Activated naive CD4-positive, alpha-beta T cell treated with anti-CD3 and anti-CD28 coated beads, Interleukin-2, amount 50 U/mL, for 16 hours (primary cell): ENCODE data around the gene LEAP2.
"Not testable (repeated sequence)": the region's sequence is repeated elsewhere in the genome, so short reads cannot be mapped to it uniquely, and the experiment has no call there.

Experiments used
- DNase-seq: peaks from one replicate; pipeline ENCODE4 v3.0.0-alpha.2; 2020

The LEAP2 gene

DNA sequence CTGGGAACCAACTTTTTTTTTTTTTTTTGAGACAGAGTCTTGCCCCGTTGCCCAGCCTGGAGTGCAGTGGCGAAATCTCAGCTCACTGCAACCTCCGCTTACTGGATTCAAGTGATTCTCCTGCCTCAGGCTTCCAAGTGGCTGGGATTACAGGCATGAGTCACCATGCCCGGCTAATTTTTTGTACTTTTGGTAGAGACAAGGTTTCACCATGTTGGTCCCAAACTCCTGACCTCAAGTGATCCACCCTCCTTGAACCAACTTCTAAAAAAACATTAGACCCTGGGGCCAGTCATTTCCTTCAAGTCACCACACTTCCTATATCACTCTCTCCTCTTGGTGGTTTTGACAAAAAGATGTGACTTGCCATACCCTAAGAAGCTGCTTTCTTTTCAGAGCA is 32.2 kb upstream of the LEAP2 start:
- no peak for DNase-seq

DNA sequence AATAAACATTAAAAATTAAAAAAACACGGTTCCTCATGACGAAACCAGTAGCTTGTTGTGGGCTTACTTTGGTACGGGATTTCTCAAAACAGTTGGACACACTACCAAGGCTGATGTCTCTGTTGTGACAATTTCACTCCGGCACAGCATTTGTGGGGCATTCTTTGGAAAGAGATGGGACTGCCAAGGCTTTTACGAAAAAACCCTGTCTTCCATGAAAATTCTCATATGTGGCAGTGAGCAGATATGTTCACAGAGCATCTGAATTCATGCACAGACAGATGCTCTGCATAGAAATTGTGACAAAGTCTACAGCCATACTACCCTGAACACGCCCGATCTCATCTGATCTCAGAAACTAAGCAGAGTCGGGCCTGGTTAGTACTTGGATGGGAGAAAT is 25.2 kb upstream of the LEAP2 start:
- no peak for DNase-seq

DNA sequence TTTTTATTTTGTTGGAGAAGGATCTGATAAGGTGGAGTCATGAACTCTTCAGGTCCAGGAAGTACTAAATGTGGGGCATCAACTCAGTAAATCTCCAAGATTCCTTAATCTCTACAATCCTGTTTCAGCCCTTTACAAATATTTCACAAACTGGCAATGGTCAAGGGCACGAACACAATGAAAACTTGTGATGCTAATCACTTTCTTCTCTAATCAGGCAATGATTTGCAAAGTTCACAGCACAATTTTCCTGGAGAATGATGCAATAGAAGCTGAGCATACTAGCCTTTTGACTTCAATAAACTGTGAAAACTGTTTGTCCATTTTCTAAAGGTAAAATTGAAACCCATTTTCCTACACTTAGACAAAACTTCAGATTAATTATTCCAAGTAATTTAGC is 24.1 kb upstream of the LEAP2 start:
- DNase-seq, result no peak

DNA sequence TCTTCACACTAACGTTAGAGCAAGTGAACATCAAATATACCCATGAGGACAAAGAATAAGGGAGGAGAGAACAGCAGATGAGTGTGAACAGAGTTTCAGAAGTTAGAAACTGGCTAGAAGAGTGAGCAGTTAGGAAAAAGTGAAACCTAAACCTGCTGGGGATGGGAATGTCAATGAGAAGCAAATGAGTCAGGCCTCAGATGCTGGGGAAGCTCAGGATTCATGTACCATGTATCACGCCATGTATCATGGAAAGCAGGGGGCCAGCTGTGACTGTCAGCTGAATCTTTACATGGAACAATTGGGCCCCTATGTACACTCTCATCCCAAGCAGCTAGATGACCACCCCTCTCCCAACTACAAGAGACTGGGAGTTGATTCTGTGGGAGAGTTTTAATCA is 23.4 kb upstream of the LEAP2 start:
- no peak for DNase-seq

DNA sequence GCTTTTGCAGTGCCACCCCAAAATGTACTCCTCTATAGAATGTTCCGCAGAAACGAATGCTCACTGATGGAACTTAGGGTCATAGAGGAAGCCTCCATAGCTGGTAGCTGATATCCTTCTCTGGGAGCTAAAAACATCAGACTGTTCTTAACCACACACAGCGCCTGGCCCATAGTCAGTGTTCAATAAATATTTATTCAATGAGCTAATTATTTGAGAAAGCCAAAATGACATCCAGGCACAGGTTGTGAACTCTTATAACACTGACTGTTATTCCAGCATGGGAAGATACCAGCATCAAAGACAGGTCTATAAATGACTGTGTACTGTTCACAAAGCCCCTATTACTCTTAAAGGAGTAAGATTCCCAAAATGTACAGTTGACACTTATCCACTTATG is 20.1 kb upstream of the LEAP2 start:
- no peak for DNase-seq

DNA sequence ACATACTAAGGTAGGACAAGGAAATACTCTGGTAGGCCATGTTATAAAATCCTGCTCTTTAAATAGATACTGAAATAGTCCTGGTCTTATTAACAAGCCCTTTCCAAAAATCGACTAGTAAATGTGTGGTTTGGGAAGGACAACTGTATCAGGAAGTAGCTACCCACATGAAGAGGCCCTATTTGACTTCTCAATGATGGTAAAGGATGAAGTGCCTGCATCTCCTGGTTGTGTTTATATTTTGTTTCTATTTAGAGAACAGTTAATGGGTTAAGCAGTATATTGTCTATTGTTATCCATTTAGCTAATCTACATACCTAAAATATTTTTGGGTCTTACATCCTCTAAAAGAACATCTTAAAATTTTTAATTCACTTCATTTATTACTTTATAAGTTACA is 19.7 kb upstream of the LEAP2 start:
- DNase-seq, result no peak

DNA sequence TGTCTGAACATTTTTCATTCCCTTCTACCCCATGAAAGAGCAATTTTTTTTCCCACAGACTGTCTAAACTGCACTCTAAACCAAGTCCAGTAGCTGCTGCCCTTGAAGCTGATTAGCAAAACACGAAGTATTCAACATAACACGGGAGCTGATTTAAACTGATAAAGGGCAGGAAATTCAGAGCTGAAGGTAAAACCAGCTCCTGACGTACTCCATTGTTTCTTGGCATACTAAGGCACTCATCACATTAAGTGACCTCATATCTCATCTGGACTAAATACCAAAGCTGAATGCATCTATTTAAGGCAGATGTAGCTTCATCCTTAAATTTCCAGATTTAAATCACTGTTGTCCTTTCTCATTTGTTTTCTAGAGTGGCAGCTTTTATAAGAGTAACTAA is 19.2 kb upstream of the LEAP2 start:
- DNase-seq, result no peak

DNA sequence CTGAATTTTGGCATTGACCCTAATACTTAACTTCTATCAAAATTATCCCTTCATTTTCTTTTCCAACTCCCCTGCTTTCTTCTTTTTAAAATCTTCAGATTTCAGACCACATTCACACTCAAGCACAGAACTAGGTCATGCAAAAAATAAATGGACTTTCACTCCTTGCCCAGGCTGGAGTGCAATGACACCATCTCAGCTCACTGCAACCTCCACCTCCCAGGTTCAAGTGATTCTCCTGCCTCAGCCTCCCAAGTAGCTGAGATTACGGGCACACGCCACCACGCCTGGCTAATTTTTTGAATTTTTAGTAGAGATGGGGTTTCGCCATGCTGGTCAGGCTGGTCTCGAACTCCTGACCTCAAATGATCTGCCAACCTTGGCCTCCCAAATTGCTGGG is 18.5 kb upstream of the LEAP2 start:
- not testable (repeated sequence) for DNase-seq

DNA sequence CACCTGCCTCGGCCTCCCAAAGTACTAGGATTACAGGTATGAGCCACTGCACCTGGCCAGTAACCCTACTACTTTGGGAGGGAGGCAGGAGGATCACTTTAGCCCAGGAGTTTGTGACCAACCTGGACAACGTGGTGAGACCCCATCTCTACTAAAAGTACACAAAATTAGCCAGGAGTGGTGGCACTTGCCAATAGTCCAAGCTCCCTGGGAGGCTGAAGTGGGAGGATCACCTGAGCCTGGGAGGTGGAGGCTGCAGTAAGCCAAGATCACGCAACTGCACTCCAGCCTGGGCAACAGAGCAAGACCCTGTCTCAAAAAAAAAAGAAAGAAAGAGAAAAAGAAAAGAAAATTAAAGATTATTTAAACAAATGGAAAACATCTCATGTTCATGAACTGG is 17.5 kb upstream of the LEAP2 start:
- DNase-seq, result no peak

DNA sequence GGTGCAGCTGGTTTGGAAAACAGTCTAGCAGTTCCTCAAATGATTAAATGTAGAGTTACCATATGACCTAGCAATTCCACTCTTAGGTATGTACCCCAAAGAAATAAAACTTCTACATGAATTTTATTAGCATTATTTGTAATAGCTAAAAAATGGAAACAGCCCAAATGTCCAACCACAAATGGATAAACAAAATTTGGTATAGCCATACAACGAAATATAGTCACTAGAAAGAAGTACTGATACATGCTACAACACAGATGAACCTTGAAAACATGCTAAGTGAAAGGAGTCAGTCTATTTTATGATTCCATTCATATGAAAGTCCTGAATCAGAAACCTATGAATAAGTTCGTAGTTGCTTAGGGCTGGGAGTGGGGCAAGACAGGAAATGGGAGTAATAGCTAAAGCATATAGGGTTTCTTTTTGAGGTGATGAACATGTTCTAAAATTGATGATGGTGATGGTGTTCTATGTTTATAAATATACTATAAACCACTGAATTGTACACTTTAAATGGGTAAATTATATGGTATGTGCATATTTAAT is 13.5 kb upstream of the LEAP2 start:
- no peak for DNase-seq

DNA sequence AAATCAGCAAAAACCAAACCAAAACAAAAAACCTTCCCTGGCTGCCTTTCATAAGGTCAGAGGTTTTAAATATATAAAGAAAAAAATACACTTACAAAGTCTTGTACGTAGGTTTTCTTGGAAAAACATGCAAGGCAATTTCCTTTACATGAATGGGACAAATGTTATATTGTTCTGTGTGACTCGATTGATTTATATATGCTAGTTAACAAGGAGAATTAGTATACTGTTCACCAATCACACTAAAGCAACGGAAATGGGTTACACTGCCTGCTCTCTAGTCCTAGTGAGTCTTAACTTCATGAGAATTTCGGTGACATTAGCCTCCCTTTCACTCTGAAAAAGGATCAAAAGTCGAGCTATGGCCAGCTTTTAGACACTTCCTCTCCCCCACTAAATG is 12.7 kb upstream of the LEAP2 start:
- DNase-seq, result no peak

DNA sequence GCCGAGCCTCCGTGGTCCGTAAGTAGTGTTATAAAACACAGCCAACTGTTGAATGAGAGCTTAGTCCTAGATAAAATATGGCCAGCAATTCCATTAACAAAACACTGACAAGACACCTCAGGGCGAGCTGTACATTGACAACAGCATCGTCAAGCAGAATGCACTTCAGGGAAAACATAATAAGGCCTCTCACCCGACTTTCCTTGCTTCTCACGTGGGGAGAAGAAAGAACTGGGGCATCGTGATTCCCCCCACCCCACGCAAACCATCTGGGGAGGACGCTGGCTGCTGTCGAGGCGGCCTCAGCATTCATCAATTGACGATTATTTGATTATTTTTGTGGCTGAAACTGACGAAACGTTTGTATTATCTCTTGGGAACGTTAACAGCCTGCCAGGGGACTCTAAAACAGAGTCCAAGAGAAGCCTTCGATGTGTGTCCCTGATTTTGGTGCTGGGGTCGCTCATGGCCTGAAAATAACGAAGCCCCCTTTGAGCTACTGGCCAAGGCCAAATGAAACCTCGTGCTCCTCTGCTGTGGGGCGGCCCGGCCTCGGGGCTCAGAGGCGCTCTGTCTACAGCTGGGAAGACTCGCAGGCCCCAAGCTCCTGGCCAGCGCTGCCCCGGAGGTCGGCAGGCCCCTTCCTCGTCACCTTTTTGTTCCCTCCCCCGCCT is 7.7 kb upstream of the LEAP2 start:
- no peak for DNase-seq

DNA sequence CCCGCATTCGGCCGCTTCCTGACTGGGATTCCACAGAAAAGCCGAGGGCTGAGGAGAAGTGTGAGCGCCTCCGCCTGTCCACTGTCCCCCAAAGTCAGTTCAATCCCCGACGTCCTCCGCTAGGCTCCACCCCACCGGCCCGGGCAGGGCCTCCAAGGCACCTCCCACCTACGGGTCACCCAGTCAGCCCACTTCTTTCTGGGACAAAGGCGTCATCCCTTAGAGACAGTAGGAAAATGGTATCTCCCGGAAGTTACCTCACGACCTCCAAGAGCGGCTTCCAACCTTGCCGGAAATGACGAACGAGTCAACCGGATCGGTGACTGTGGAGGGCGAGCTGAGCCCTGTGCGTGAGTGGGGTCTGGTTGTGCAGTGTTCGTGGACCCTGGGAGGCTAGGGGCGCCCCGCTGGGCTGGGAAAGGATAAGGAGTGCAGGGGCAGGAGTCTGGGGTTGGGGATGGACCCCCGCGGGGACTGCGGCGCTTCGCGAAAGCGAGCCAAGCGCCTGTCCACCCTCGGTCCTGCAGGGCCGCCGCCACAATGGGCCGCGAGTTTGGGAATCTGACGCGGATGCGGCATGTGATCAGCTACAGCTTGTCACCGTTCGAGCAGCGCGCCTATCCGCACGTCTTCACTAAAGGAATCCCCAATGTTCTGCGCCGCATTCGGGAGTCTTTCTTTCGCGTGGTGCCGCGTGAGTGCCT is 7.0 kb upstream of the LEAP2 start, which contains the start of the genes GDF9 and UQCRQ:
Gene GDF9, minus strand, starts transcription at position 128 of the 704 bp plus-strand sequence. CDS start 1,936 bp downstream, outside the sequence.
Gene UQCRQ, plus strand, starts transcription at position 301 of the 704 bp plus-strand sequence. Its CDS starts 240 bp downstream, at position 541.
- DNase-seq, result peak; percentile 85

DNA sequence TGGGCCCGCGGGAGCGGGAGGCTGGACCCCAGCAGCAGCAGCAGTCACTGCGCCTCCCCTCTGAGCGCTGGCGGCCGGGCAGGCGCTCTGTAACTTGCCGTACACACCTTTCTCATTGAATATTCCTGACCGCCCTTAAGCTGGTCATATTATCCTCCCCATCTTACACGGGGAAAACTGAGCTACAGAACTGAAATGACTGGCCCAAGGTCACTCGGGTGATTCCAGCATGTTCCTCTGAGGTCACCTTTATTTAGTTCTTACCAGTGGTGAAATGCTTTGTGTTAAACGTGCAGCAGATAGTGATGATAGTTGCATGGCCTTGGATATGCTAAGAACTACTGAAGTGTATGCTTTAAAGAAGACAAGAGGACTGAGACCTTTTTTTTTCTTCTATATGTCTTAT is 6.4 kb upstream of the LEAP2 start:
- no peak for DNase-seq

DNA sequence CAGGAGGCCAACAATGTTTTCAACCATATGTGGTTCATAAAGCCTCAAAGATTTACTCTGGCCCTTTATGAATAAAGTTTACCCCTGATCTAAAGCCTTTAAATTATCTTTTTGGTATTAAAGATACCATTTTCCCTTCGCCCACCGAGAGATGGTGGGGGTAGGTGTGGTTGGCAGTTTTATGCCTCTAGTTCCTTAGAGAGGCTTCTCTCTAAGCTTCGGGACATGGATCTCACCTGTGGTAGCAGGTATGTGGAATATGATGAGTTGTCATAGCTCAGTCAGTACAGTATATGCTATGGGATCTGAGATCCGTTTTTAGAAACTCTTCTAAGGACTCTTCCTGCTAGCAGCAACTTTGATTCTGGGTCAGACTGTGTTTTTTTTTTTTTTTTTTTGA is 4.7 kb upstream of the LEAP2 start:
- no peak for DNase-seq

DNA sequence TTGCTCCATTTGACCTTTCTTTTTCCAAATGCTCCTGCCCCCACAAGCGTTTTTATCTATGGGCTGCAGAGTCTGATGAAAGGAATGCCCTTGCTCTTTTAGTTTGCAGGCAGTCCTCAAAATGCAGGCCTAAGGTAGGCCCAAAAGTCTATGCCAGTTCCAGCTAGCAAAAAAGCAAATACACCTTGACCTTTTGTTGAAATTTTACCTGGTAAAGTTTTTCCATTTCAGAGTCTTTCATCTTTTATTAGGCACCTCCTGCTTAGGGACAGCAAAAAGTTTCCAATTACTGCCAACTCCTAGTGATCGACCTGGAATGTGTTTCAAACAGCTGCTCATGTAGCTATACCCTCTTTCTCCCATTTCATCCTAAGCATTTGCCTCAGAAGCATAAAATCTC is 2.7 kb upstream of the LEAP2 start:
- no peak for DNase-seq

DNA sequence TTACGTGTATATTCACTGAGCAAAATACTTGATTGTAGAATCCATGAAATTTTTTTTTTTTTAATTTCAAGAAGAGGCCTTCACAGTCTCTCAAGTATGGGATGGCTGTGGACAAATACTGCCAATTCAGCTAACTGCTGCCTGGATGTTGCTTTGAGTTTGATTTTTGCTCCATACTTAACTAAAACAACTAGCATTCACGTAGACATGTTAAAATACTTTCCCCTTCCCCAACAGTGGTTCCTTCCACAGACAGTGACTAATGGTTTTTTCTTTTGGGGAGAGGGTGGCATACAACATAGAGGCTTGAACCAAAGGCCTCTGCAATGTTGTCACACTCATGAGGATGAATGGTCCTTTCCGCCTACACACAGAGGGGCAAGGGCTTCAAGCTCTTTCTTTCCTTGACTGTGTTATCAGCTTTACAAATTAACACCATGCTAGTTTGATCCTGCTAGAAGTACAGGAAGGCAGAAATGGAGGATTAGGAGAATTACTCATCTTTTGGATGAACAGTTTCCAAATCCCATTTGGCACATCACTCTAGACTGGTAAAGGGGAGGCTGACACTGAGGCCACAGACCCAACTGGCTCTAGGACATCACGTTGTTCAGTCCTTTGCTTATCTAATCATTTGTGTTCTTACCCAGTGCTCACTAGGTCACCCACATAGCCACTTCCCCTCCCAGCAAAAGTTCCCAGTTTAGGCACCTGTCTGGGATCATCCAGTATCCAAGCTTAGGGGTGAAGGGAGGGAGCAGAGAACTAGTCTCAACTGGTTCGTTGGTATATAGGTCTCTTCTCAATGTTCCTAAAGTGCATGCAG is 1.8 kb upstream of the LEAP2 start:
- no peak for DNase-seq

DNA sequence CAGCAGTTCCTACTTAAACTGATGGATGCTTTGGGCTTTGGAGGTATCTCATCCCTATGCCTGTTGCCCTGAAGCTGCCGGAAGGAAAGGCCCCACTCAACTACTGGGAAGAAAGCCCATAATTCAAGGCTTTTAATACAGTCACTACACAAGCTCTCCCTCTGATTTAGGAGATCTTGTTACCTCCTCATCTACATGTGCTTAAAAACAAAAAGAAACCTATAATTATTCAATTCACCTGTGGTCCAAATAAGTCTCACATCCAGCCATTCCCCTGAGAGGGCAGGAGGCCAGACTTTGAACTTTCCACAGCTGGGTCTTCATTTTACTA is 715 bp upstream of the LEAP2 start:
- DNase-seq, result no peak

DNA sequence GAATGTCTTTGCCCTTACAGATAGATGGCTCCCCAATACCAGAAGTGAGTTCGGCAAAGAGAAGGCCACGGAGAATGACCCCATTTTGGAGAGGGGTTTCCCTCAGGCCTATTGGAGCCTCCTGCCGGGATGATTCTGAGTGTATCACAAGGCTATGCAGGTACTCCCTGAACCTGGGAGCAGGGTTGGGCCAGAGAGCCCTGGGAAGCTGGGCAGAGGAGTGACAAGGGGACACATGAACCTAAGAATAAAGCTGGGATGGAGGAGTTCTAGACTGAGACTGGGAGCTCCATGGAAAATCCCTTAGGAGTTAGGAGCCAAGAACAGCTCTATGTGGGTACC is 433 bp downstream of the LEAP2 start:
- no peak for DNase-seq

DNA sequence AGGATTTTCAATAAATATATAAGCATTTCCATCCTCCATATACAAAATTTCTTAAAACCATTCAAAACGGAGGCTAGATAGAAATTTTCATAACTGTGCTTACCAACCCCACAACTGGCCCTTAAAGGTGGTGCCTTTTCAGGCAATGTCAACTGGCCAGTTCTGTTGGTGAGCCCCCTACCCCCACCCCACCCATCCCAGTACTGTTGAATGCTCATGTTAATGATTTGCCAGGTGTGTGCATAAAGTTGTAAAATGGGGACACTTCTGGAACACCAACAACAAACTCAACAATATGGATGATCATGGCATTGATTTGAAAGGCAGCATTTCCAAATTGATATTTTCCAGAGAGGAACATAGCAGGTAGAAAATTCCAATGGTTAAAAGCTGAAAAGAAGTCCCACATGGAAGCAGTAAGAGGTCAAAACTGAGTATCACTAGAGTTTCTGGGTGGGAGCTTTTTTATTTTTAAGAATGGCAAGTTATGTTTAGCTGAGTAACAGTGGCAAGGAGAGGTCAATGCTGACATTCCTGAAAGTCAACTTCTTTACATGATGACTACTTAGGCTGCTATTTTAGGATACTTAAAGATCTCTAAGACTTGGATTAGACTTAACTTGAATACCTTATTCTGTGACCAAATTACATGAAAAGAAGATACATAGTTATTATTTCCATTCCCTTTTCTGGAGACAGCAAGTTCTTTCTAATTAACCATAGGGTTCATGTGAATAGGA is 2.7 kb downstream of the LEAP2 start:
- no peak for DNase-seq

DNA sequence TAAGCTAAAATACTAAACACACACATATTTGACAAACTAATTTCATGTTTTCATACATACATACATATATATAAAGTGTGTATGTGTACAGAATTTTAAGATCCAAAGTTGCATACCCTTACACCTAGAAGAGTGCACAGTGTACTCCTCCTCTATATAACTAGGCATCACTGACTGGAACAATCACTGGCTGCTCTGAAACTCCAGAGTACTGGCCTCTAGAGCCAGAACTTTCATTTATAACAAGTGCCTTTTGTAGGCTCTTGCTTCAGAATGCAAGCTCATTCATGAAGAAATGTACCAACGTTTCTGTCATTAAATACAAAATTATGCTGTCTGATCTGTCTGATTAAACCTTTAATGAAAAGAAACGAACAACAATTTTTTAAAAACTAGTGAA is 4.0 kb downstream of the LEAP2 start:
- no peak for DNase-seq

DNA sequence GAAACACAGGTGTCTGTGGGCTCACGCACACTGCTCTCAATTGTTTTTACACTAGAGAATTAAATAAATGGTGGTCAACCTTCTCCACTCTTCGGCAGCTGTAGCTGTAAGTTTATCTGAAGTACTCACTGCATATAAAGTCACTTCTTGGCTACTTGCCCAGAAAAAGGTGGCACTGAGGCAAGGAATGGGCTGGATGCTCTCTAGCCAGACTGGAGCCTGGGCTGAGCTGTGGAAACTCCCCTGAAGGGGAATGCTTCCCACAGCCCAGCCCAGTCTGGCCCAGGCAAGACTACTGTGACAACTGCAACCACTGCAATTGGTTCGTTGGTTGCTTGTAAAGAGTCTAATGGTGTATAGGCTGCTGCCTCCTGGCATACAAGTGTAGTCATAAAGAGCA is 4.5 kb downstream of the LEAP2 start:
- DNase-seq, result no peak

DNA sequence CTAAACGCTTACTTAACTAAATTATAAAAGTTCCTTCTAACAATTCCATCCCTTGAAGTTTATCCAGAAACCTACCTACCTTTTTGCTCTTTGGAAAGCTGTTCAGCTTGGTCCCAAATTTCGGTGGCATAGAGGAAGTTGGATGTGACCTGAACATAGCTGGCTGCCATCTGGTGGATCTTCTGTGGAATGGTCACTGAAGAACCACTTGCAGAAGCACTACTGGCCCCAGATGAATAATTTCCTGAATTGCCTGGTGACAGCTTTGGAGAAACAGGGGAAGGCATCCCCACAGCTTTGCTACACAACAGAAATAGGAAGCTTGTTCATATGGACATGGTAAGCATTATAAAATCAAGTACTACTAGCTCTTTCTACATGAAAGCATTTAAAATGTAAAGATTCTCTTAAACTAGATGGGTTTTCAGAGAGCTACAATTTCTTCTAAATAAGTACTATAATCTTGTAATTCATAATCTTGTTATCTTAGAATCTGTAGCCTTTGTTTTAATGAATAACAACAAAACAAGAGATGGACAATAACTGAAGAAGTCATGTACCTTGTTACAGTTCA is 9.9 kb downstream of the LEAP2 start:
- DNase-seq, result no peak
